ENCODE data around the gene UNK.
A peak's percentile ranks its signal among the peaks of the same experiment; 100 is the strongest.
"Not testable (repeated sequence)": the region's sequence is repeated elsewhere in the genome, so short reads cannot be mapped to it uniquely, and the experiment has no call there.

UNK gene

DNA sequence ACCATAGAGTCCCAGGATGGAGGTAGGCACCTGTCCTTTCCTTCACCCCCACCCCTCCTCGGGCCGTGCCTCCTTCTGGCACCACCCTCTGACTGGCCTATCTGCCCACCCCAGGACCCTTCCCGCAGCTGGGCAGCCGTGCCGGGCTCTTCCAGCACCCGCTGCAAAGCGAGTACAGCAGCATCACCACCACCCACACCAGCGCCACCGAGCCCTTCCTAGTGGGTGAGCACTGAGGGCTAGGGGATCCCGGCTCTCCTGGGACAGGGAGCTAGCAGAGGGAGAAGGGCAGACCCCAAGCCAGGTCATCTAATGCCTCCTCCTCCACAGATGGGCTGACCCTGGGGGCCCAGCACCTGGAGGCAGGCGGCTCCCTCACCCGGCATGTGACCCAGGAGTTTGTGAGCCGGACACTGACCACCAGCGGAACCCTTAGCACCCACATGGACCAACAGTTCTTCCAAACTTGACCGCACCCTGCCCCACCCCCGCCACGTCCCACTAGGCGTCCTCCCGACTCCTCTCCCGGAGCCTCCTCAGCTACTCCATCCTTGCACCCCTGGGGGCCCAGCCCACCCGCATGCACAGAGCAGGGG is 27.4 kb upstream of the UNK start:
- Mint-ChIP-seq H3K36me3 (ENCODE audit: low read depth) (no peaks in the 10 kb centered on the region), H3K9me3 (no peaks in the 10 kb centered on the region), H3K4me3 (no peak overlapping the region), H3K4me1 (peaks cover 8% of the 10 kb centered on the region), H3K27ac (no peak overlapping the region), H3K27me3 (ENCODE audit: low read depth) (no peaks in the 10 kb centered on the region)
- TF ChIP-seq, protein P1, sequence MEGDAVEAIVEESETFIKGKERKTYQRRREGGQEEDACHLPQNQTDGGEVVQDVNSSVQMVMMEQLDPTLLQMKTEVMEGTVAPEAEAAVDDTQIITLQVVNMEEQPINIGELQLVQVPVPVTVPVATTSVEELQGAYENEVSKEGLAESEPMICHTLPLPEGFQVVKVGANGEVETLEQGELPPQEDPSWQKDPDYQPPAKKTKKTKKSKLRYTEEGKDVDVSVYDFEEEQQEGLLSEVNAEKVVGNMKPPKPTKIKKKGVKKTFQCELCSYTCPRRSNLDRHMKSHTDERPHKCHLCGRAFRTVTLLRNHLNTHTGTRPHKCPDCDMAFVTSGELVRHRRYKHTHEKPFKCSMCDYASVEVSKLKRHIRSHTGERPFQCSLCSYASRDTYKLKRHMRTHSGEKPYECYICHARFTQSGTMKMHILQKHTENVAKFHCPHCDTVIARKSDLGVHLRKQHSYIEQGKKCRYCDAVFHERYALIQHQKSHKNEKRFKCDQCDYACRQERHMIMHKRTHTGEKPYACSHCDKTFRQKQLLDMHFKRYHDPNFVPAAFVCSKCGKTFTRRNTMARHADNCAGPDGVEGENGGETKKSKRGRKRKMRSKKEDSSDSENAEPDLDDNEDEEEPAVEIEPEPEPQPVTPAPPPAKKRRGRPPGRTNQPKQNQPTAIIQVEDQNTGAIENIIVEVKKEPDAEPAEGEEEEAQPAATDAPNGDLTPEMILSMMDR (IDR thresholded peaks at IDR 0.05; ENCODE audit: unreplicated experiment in 3 of 3) = no peak

DNA sequence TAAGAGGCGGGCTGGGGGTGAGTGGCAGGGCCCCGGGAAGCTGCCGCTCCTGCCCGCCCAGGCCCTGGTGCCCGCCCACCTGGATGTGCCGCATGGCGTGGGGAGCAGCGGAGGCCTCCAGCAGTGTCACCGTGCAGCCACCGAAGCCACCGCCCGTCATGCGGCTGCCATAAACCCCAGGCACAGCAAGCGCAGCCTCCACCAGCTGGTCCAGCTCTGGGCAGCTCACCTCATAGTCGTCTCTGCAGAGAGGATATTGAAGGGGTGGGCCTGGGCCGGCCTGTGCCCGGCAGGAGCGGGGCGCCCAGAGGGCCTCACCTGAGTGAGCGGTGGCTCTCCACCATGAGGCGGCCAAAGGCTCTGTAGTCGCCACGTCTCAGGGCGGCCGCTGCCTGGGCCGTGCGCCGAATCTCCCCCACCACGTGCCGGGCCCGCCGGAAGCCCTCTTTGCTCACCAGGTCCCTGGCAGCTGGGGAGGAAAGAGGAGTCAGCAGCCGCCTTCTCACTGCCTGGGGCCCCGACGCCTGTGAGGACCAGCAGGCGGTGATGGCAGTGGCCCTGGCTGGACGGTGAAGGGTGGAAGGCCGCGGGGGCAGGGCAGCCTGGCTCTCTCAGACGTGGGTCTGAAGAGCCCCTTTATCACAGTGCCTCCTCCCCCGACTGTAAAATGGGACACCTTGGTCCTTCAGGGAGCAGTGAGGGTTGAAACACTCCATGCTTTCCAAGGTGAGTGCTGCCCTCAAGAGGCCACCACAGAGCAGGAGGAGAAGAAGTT is 26.3 kb upstream of the UNK start:
- Mint-ChIP-seq H3K4me3 (no peak overlapping the region), H3K36me3 (ENCODE audit: low read depth) (no peaks in the 10 kb centered on the region), H3K27ac (no peak overlapping the region), H3K9me3 (no peaks in the 10 kb centered on the region), H3K27me3 (ENCODE audit: low read depth) (no peaks in the 10 kb centered on the region), H3K4me1 (peaks cover 13% of the 10 kb centered on the region)
- TF ChIP-seq, protein P1 (IDR thresholded peaks at IDR 0.05; ENCODE audit: unreplicated experiment in 3 of 3) = no peak

DNA sequence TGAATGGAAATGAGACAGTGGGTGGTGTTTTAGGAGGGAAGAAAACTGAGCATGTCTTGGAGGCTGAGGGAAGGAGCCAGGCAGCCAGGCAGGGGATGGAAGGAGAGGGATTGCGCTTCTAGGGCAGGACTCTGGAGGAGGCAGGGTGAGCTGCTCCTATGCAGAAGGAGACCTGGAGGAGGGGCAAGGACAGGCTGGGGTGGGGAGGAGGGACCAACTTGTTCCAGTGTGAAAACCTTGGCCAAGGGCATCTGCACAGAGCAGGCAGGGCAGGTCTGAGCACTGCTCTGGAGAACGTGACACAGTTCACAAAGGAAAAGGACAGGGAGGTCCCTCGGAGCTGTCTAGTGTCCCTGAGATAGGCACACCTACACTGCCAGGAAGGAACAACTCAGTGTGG is 25.1 kb upstream of the UNK start:
- TF ChIP-seq, protein P1 (IDR thresholded peaks at IDR 0.05; ENCODE audit: unreplicated experiment in 3 of 3) = no peak
- Mint-ChIP-seq H3K4me3 (no peak overlapping the region), H3K9me3 (no peaks in the 10 kb centered on the region), H3K4me1 (peaks cover 12% of the 10 kb centered on the region), H3K36me3 (ENCODE audit: low read depth) (no peaks in the 10 kb centered on the region), H3K27ac (no peak overlapping the region), H3K27me3 (ENCODE audit: low read depth) (no peaks in the 10 kb centered on the region)

DNA sequence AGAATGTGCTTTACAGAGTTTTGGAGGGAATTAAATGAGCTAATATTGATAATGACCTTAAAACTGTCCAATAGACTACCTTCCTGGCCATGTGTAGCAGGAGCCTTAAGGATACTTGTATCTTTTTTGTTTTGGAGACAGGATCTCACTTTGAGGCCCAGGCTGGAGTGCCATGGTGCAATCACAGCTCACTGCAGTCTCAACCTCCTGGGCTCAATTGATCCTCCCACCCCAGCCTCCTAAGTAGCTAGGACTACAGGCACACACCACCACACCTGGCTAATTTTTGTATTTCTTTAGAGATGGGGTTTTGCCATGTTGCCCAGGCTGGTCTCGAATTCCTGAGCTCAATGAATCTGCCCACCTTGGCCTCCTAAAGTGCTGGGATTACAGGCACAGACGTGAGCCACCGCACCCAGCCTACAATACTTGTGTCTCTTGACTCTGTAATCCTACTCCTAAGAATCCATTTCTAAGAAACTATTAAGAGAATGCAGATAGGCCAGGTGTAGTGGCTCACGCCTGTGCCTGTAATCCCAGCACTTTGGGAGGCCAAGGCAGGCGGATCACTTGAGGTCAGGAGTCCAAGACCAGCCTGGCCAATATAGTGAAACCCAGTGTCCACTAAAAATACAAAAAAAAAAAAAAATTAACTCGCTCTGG is 24.5 kb upstream of the UNK start:
- not testable (repeated sequence) for H3K27ac Mint-ChIP-seq; H3K4me3 Mint-ChIP-seq; H3K4me1 Mint-ChIP-seq; H3K36me3 Mint-ChIP-seq (ENCODE audit: low read depth); H3K9me3 Mint-ChIP-seq; H3K27me3 Mint-ChIP-seq (ENCODE audit: low read depth)

DNA sequence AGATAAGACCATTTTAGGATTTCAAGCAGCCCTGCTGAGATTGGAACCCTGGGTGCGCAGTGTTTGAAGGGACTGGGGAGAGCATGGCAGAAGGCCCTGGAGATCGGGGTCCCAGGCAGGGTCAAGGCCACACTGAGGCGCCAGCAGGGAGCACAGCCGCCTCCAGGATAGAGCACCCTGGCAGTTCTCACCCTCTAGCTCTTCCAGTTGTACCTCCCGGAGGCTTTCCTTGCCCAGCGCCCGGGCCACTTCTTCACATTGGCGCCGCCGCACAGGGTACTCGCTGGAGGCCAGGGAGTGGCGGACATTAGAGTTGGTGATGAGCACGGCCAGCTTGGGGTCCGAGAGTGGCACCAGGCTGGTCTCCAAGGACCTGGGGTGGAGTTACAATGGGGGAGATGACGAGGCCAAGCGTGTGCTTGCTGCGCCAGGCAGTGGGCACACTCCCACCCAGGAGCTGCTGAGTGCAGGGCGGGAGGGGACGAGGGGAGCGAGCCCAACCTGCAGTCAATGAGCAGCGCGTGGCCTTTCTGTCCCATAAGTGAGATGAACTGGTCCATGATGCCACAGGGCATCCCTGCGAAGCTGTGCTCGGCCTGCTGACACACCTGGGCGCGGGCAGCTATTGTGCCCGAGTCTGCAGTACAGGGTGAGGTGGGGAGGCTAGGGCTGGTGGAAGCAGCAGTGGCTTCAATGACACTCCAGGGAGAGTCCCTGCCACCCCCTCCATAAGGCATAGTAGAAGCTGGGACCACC is 21.9 kb upstream of the UNK start:
- H3K4me3 Mint-ChIP-seq = peak overlapping the region; percentile 73 to 79 (median 79)

More for the DNA sequence above, 21.9 kb upstream of the UNK start:
- peak overlapping the region in 1 of 3 experiments; percentile 79 for H3K27ac Mint-ChIP-seq
- no peaks in the 10 kb centered on the region for H3K36me3 Mint-ChIP-seq (ENCODE audit: low read depth)
- no peaks in the 10 kb centered on the region for H3K9me3 Mint-ChIP-seq
- TF ChIP-seq, protein P1 (IDR thresholded peaks at IDR 0.05; ENCODE audit: unreplicated experiment in 3 of 3) = no peak
- H3K27me3 Mint-ChIP-seq (ENCODE audit: low read depth) = no peaks in the 10 kb centered on the region
- H3K4me1 Mint-ChIP-seq = peaks cover 6% of the 10 kb centered on the region

Data from nephron (organoid).